Measurements from ENCODE around the gene SOX15. TPM values are rescaled to one million over a fixed set of nuclear protein-coding genes. Genes with fewer than 3 reads are reported as not detected.

Gene SOX15
- total RNA-seq, 1 donor from 2014 or later = 1.0 TPM

DNA sequence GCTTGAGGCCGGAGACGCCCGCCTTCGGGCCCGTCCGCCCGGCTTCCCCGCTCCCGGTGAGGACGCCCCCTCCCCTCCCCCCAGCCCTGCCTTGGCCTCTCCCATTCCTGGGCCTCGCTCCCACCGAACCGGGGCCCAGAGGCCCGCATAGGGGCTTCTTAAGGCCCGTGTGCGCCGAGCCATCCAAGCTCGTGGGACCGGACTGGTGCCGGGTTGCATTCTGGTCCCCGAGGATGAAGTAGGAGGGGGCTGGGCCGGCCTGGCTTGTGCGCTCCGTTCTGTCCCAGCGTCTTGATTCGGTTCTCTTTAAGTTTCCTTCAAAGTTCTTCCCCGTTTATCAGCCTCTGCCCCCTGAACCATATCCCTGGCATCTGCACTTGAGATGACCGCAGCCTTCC, 27.7 kb downstream of the SOX15 start:
- H3K4me3 Mint-ChIP-seq (ENCODE audit: low read depth) = peak overlapping the region; percentile 89
- H3K36me3 Mint-ChIP-seq (ENCODE audit: insufficient read depth) = peaks cover 3% of the 10 kb centered on the region
- peaks cover 25% of the 10 kb centered on the region for H3K4me1 Mint-ChIP-seq (ENCODE audit: low read depth)
- no peak for DNase-seq (ENCODE audit: low spot score, unreplicated experiment)
- TF ChIP-seq, protein P1, sequence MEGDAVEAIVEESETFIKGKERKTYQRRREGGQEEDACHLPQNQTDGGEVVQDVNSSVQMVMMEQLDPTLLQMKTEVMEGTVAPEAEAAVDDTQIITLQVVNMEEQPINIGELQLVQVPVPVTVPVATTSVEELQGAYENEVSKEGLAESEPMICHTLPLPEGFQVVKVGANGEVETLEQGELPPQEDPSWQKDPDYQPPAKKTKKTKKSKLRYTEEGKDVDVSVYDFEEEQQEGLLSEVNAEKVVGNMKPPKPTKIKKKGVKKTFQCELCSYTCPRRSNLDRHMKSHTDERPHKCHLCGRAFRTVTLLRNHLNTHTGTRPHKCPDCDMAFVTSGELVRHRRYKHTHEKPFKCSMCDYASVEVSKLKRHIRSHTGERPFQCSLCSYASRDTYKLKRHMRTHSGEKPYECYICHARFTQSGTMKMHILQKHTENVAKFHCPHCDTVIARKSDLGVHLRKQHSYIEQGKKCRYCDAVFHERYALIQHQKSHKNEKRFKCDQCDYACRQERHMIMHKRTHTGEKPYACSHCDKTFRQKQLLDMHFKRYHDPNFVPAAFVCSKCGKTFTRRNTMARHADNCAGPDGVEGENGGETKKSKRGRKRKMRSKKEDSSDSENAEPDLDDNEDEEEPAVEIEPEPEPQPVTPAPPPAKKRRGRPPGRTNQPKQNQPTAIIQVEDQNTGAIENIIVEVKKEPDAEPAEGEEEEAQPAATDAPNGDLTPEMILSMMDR (IDR thresholded peaks at IDR 0.05; ENCODE audit: unreplicated experiment) = no peak
- peak overlapping the region; percentile 95 for H3K27ac Mint-ChIP-seq
- no peaks in the 10 kb centered on the region for H3K9me3 Mint-ChIP-seq (ENCODE audit: low read depth)
- no peaks in the 10 kb centered on the region for H3K27me3 Mint-ChIP-seq

DNA sequence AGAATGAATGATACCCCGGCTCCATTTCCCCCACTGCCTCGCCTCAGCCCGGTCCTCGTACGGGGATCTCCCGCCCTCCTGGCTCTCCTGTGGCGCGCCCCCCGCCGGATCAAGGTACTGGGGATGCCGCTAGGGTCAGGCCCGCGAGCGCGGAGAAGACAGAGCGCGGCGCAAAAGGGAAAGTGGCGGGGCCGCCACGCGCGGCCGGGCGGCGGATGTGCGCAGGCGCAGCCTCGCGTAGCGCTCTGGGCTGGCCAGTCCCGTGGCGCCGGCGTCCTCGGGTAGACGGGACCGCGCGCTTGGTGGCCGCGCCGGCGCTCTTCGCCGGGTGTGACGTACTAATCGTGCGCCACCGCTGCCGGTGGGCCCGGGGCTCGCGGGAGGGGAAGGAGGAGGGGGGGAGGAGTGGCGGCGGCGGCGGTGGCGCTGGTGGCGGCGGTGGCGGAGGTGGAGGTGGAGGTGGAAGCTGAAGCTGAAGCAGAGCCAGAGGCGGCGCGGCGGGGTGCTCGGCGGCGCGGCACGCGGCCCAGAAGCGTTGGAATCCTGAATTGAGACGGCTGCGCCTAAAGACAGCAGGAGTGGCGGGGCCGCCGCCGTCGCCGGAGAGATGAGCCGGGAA, 28.2 kb downstream of the SOX15 start, which contains the start of gene SENP3:
Gene SENP3 (plus strand): TSS at position 331 of the 619 bp plus-strand sequence. CDS start 1,158 bp downstream, outside the sequence.
- Mint-ChIP-seq H3K4me1 (ENCODE audit: low read depth) (peaks cover 25% of the 10 kb centered on the region), H3K36me3 (ENCODE audit: insufficient read depth) (no peaks in the 10 kb centered on the region), H3K27ac (peak within 1 kb of the TSS; percentile 96), H3K4me3 (ENCODE audit: low read depth) (peak within 1 kb of the TSS; percentile 89), H3K9me3 (ENCODE audit: low read depth) (no peaks in the 10 kb centered on the region), H3K27me3 (no peaks in the 10 kb centered on the region)
- TF ChIP-seq, protein P1 (IDR thresholded peaks at IDR 0.05; ENCODE audit: unreplicated experiment) = no peak
- peak; percentile 87 for DNase-seq (ENCODE audit: low spot score, unreplicated experiment)

GRCh38 chr17:7561028-7561575, 28.8 kb downstream of the SOX15 start:
- H3K4me1 Mint-ChIP-seq (ENCODE audit: low read depth) = peaks cover 25% of the 10 kb centered on the region
- peak overlapping the region; percentile 96 for H3K27ac Mint-ChIP-seq
- no peaks in the 10 kb centered on the region for H3K9me3 Mint-ChIP-seq (ENCODE audit: low read depth)
- no peaks in the 10 kb centered on the region for H3K27me3 Mint-ChIP-seq
- no peaks in the 10 kb centered on the region for H3K36me3 Mint-ChIP-seq (ENCODE audit: insufficient read depth)
- H3K4me3 Mint-ChIP-seq (ENCODE audit: low read depth) = peak overlapping the region; percentile 89
- peak; percentile 86 for DNase-seq (ENCODE audit: low spot score, unreplicated experiment)
- TF ChIP-seq, protein P1 (IDR thresholded peaks at IDR 0.05; ENCODE audit: unreplicated experiment) = peak; percentile 69

GRCh38 chr17:7560172-7561027, 29.5 kb downstream of the SOX15 start:
- TF ChIP-seq, protein P1 (IDR thresholded peaks at IDR 0.05; ENCODE audit: unreplicated experiment) = peak; percentile 65
- no peaks in the 10 kb centered on the region for H3K9me3 Mint-ChIP-seq (ENCODE audit: low read depth)
- peak; percentile 73 for DNase-seq (ENCODE audit: low spot score, unreplicated experiment)
- no peaks in the 10 kb centered on the region for H3K27me3 Mint-ChIP-seq
- peaks cover 29% of the 10 kb centered on the region for H3K4me1 Mint-ChIP-seq (ENCODE audit: low read depth)
- H3K27ac Mint-ChIP-seq = peak overlapping the region; percentile 96
- H3K4me3 Mint-ChIP-seq (ENCODE audit: low read depth) = peak overlapping the region; percentile 89
- no peaks in the 10 kb centered on the region for H3K36me3 Mint-ChIP-seq (ENCODE audit: insufficient read depth)
